HepG2 (cell line): Measurements from ENCODE around the gene PPP1R15A. TPM values are rescaled to one million over a fixed set of nuclear protein-coding genes. Genes with fewer than 3 reads are reported as not detected.

ENCODE experiments used
- ATAC-seq: fragments of 200-7000 bp; cut with Tn5 transposase; 3 replicates; pipeline ENCODE4 v1.9.1; 2020; ENCODE audit warnings: mild to moderate bottlenecking, moderate library complexity
- BruUV-seq: library from RNA; stranded (reverse); fragments of 400-500 nt; replicated peaks from 2 replicates; lab custom pipeline; 2021; lab: Mats Ljungman, UMichigan
- CTCF ChIA-PET: fragments of 300-600 bp; formaldehyde crosslinking; extraction: SDS; loops from one replicate; lab custom pipeline; 2021; ENCODE audit warnings: low total read pairs, inconsistent platforms, low intra/inter-chr PET ratio; lab: Yijun Ruan, JAX
- POLR2A ChIA-PET: fragments of 350-600 bp; sonication (Branson Sonifier 250); formaldehyde crosslinking; loops from one replicate; lab custom pipeline; 2020; ENCODE audit warnings: antibody characterized with exemption, inconsistent platforms; lab: Yijun Ruan, JAX
- DNase-seq: peaks from one replicate; pipeline ENCODE4 v3.0.0-alpha.2; 2015; ENCODE audit warnings: low spot score
- FAIRE-seq: peaks from 3 replicates; lab custom pipeline; 2011; peaks lifted over from hg19 to GRCh38; lab: Jason Lieb, UNC
- H2AFZ ChIP-seq: one replicate; pipeline ENCODE4 v1.6.1; 2011; ENCODE audit warnings: low read length, inconsistent platforms
- H3K27ac ChIP-seq: fragments of 300-600 bp; 3 replicates; pipeline ENCODE4 v1.8.0; 2011; ENCODE audit warnings: mixed run types, mild to moderate bottlenecking, mixed read lengths, low read length, inconsistent platforms; ENCODE audit not compliant: insufficient read depth; ENCODE audit errors: extremely low read length
- H3K27me3 ChIP-seq, 2 experiments: fragments of 200-600 bp in 1 of 2; 2 replicates in 1 of 2; 3 replicates in 1 of 2; pipeline versions ENCODE4 v1.6.0 to v1.8.0; 2011; ENCODE audit warnings: low read length in 2 of 2, mild to moderate bottlenecking in 2 of 2, moderate library complexity in 2 of 2, inconsistent platforms in 1 of 2; ENCODE audit not compliant: insufficient read depth in 2 of 2, control insufficient read depth in 1 of 2
- H3K36me3 ChIP-seq, 2 experiments: fragments of 200-600 bp in 1 of 2; replicated peaks in 1 of 2; 2 replicates in 1 of 2; 3 replicates in 1 of 2; pipeline versions ENCODE4 v1.5.1 to v1.8.0; 2011; ENCODE audit warnings: low read length in 2 of 2, inconsistent platforms in 1 of 2; ENCODE audit not compliant: insufficient read depth in 2 of 2, control insufficient read depth in 1 of 2
- H3K4me1 ChIP-seq: 2 replicates; pipeline ENCODE4 v1.5.1; 2012; ENCODE audit warnings: low read length, inconsistent platforms; ENCODE audit not compliant: insufficient read depth
- H3K4me2 ChIP-seq: 2 replicates; pipeline ENCODE4 v1.6.0; 2011; ENCODE audit warnings: low read depth, low read length, inconsistent platforms
- H3K4me3 ChIP-seq, 3 experiments: fragments of 200-600 bp in 1 of 3; sonication (generic), shearing (Covaris generic) in 1 of 3; replicated peaks in 1 of 3; 2 replicates each; pipeline ENCODE4 v1.5.1; 2011 to 2016; ENCODE audit warnings: low read length in 3 of 3, inconsistent platforms in 2 of 3, low read depth in 2 of 3, mild to moderate bottlenecking in 2 of 3, control low read depth in 1 of 3, mixed read lengths in 1 of 3; ENCODE audit not compliant: insufficient read depth in 1 of 3
- H3K79me2 ChIP-seq: one replicate; pipeline ENCODE4 v1.6.1; 2011; ENCODE audit warnings: low read length, inconsistent platforms; ENCODE audit not compliant: insufficient read depth
- H3K9ac ChIP-seq: 2 replicates; pipeline ENCODE4 v1.6.0; 2011; ENCODE audit warnings: mild to moderate bottlenecking, low read depth, low read length, inconsistent platforms; ENCODE audit not compliant: insufficient read depth
- H3K9me3 ChIP-seq: 2 replicates; pipeline ENCODE4 v1.5.1; 2012; ENCODE audit warnings: mild to moderate bottlenecking, low read length
- H4K20me1 ChIP-seq: 2 replicates; pipeline ENCODE4 v1.6.0; 2011; ENCODE audit warnings: inconsistent platforms, mild to moderate bottlenecking, low read length, moderate library complexity; ENCODE audit not compliant: insufficient read depth
- AHDC1 ChIP-seq: sonication (generic); formaldehyde crosslinking; IDR thresholded peaks from 2 replicates; pipeline ENCODE4 v1.5.1; 2020; ENCODE audit warnings: mild to moderate bottlenecking, missing genetic modification reagents, borderline replicate concordance
- PCBP1 ChIP-seq: fragments of 200-400 bp; formaldehyde crosslinking; IDR thresholded peaks from 2 replicates; pipeline ENCODE4 v1.6.1; 2017; ENCODE audit warnings: mild to moderate bottlenecking, low read depth, low read length, borderline replicate concordance
- RORA ChIP-seq: sonication (generic); formaldehyde crosslinking; IDR thresholded peaks from 2 replicates; pipeline ENCODE4 v1.5.0; 2020; ENCODE audit warnings: mild to moderate bottlenecking, missing genetic modification reagents, moderate library complexity
- TEAD2 ChIP-seq: sonication (generic); formaldehyde crosslinking; IDR thresholded peaks from 2 replicates; pipeline ENCODE4 v1.9.0; 2021; ENCODE audit warnings: missing genetic modification reagents
- ZFP62 ChIP-seq: sonication (generic); formaldehyde crosslinking; IDR thresholded peaks from 2 replicates; pipeline ENCODE4 v1.4.0; 2020; ENCODE audit warnings: missing genetic modification reagents
- ZNF234 ChIP-seq: sonication (generic); formaldehyde crosslinking; conservative IDR thresholded peaks from 2 replicates; pipeline ENCODE4 v1.5.1; 2020; ENCODE audit warnings: mild to moderate bottlenecking, missing genetic modification reagents
- ZNF280D ChIP-seq: sonication (generic); formaldehyde crosslinking; IDR thresholded peaks from 2 replicates; pipeline ENCODE4 v1.5.1; 2020; ENCODE audit warnings: mild to moderate bottlenecking, missing genetic modification reagents
- ZNF484 ChIP-seq: sonication (generic); formaldehyde crosslinking; IDR thresholded peaks from 2 replicates; pipeline ENCODE4 v1.5.1; 2020; ENCODE audit warnings: mild to moderate bottlenecking, low read depth, missing genetic modification reagents, borderline replicate concordance
- WGBS: methylation state at CpG from one replicate; pipeline ENCODE4 v1.1.6; 2017; ENCODE audit warnings: low lambda C conversion rate; 5-methylcytosine and 5-hydroxymethylcytosine counted together
- in situ Hi-C: cut with HindIII; loops from 2 replicates; pipeline ENCODE4 v1.10.0; 2017; ENCODE audit warnings: low pct_unique_long_range_greater_than_20kb; ENCODE audit not compliant: extremely low pct_ligation_motif_present
- intact Hi-C: fragments of 100-400 bp; cut with micrococcal nuclease; formaldehyde crosslinking; loops from one replicate; pipeline ENCODE4 v1.10.0; 2022; ENCODE audit not compliant: unreplicated experiment
- polyA plus RNA-seq, 8 experiments: library from polyadenylated mRNA; depleted of rRNA in 3 of 8; stranded (reverse) in 7 of 8; unstranded in 1 of 8; fragments of >200 nt; fragmentation: Illumina TruSeq in 4 of 8; extraction: Trizol in 4 of 8; gene quantifications; 2 replicates each; pipeline versions ENCODE4 v1.2.1 to v1.2.3, GENCODE V29; 2011 to 2016; ENCODE audit warnings: low read depth in 4 of 8, missing spikeins in 1 of 8, mixed read lengths in 1 of 8; ENCODE audit not compliant: insufficient read depth in 1 of 8
- total RNA-seq, 5 experiments: library from RNA; depleted of rRNA; stranded (reverse); fragments of >200 nt; fragmentation: Illumina TruSeq; extraction: Trizol; gene quantifications; 2 replicates each; pipeline ENCODE4 v1.2.3, GENCODE V29; 2016; ENCODE audit warnings: low read depth in 1 of 5

PPP1R15A gene
- total and polyA plus RNA-seq, 2 of the 13 experiments (the other 11 are each of a cell fraction or from before 2014, with no cell fraction given): 15.6 to 18.5 TPM

- in situ Hi-C loops: no loop called here
- H3K9ac ChIP-seq: no peak overlapping the region
- no peak overlapping the region for H3K4me3 ChIP-seq
- no peaks in the 10 kb centered on the region for H3K36me3 ChIP-seq
- DNase-seq: no peak
- FAIRE-seq: no peak
- 96% methylated on average over 20 of the region's 30 CpGs for WGBS
- no TSS peak for BruUV-seq
- no peaks in the 10 kb centered on the region; the same call in 1 of the 2 replicates for H3K4me1 ChIP-seq
- CTCF ChIA-PET: no interaction called here
- POLR2A ChIA-PET: interaction anchor here (1.2 kb wide), 1 partner anchor 12 kb away, joined by 4 read pairs; the partner anchor contains the start of gene PPP1R15A
- intact Hi-C loops: no loop called here
- no peaks in the 10 kb centered on the region for H3K79me2 ChIP-seq
- ATAC-seq: no peak
- H3K4me2 ChIP-seq: no peak overlapping the region
- H3K27ac ChIP-seq: no peak overlapping the region
- no peaks in the 10 kb centered on the region; a peak in 1 of 5 replicates for H3K27me3 ChIP-seq
- H4K20me1 ChIP-seq: no peaks in the 10 kb centered on the region
- no peaks in the 10 kb centered on the region for H3K9me3 ChIP-seq
- H2AFZ ChIP-seq: no peak overlapping the region
- TF ChIP-seq AHDC1 (CRISPR knock-in tag) (no peak), ZFP62 (CRISPR knock-in tag) (no peak), ZNF280D (CRISPR knock-in tag) (no peak), PCBP1 (no peak), ZNF234 (no peak), ZNF484 (CRISPR knock-in tag) (no peak), TEAD2 (CRISPR knock-in tag) (no peak), RORA (CRISPR knock-in tag) (no peak)
These were observed 12.3 kb upstream of the PPP1R15A start for GRCh38 chr19:48859711-48860572.
